Hepatocyte (in vitro differentiated cells): ENCODE data around the gene PTPRD. TPM values are rescaled to one million over a fixed set of nuclear protein-coding genes. Genes with fewer than 3 reads are reported as not detected.

Source experiments
- DNase-seq: peaks from one replicate; pipeline ENCODE4 v3.0.0-alpha.2; 2016; ENCODE audit warnings: low spot score
- H2AFZ ChIP-seq: fragments of 200-600 bp; sonication (generic); 2 replicates; pipeline ENCODE4 v1.6.0; 2016; ENCODE audit warnings: antibody characterized with exemption, mild to moderate bottlenecking
- H3K27ac ChIP-seq: fragments of 200-600 bp; sonication (generic); 2 replicates; pipeline ENCODE4 v1.5.1; 2016; ENCODE audit warnings: mild to moderate bottlenecking
- H3K27me3 ChIP-seq: fragments of 200-600 bp; sonication (generic); 2 replicates; pipeline ENCODE4 v1.6.1; 2016
- H3K36me3 ChIP-seq: fragments of 200-600 bp; sonication (generic); replicated peaks from 2 replicates; pipeline ENCODE4 v1.5.1; 2016; ENCODE audit warnings: low read depth; ENCODE audit not compliant: insufficient read depth
- H3K4me1 ChIP-seq: fragments of 200-600 bp; sonication (generic); 2 replicates; pipeline ENCODE4 v1.5.1; 2016; ENCODE audit warnings: mild to moderate bottlenecking, moderate library complexity; ENCODE audit not compliant: insufficient read depth
- H3K4me2 ChIP-seq: fragments of 200-600 bp; sonication (generic); 2 replicates; pipeline ENCODE4 v1.6.0; 2016
- H3K4me3 ChIP-seq: fragments of 200-600 bp; sonication (generic); 2 replicates; pipeline ENCODE4 v1.5.1; 2016; ENCODE audit warnings: mild to moderate bottlenecking
- H3K79me2 ChIP-seq: fragments of 200-600 bp; sonication (generic); 2 replicates; pipeline ENCODE4 v1.6.0; 2017; ENCODE audit warnings: mild to moderate bottlenecking
- H3K9me2 ChIP-seq: fragments of 200-600 bp; sonication (generic); replicated peaks from 2 replicates; pipeline ENCODE4 v1.6.0; 2017; ENCODE audit warnings: mild to moderate bottlenecking; ENCODE audit not compliant: insufficient read depth
- H3K9me3 ChIP-seq: fragments of 200-600 bp; sonication (generic); 2 replicates; pipeline ENCODE4 v1.5.1; 2016; ENCODE audit warnings: low read depth, mild to moderate bottlenecking
- H4K20me1 ChIP-seq: fragments of 200-600 bp; sonication (generic); 2 replicates; pipeline ENCODE4 v1.6.0; 2016; ENCODE audit warnings: mild to moderate bottlenecking; ENCODE audit not compliant: insufficient read depth, poor library complexity, severe bottlenecking
- EZH2 ChIP-seq: fragments of 200-600 bp; sonication (generic); IDR thresholded peaks from 2 replicates; pipeline ENCODE4 v1.6.1; 2016; ENCODE audit warnings: antibody characterized with exemption, mild to moderate bottlenecking, borderline replicate concordance
- EZH2phosphoT487 ChIP-seq: fragments of 200-600 bp; sonication (generic); IDR thresholded peaks from one replicate; pipeline ENCODE4 v1.6.1; 2018; ENCODE audit warnings: antibody characterized with exemption, mild to moderate bottlenecking, low read depth, moderate library complexity; ENCODE audit not compliant: unreplicated experiment, severe bottlenecking
- WGBS: methylation state at CpG from one replicate; pipeline ENCODE4 v1.1.6; 2016; ENCODE audit warnings: low lambda C conversion rate; ENCODE audit errors: missing lambda C conversion rate; 5-methylcytosine and 5-hydroxymethylcytosine counted together
- polyA plus RNA-seq: library from polyadenylated mRNA; unstranded; fragments of >200 nt; fragmentation: Nextera tagmentation; extraction: Ambion mirVana; gene quantifications from 2 replicates; pipeline ENCODE4 v1.2.1, GENCODE V29; 2016
- total RNA-seq: library from RNA; depleted of rRNA; stranded (reverse); fragments of >200 nt; gene quantifications from 2 replicates; pipeline ENCODE4 v1.2.3, GENCODE V29; 2014
- TF ChIP-seq, protein P1 (sequence below): fragments of 200-600 bp; sonication (generic); IDR thresholded peaks from 2 replicates; pipeline ENCODE4 v1.5.1; 2016; ENCODE audit warnings: antibody characterized with exemption, mild to moderate bottlenecking; ENCODE audit not compliant: poor library complexity

PTPRD gene
- total and polyA plus RNA-seq, 2 experiments from 2014 or later = 6.5 to 77.6 TPM

DNA sequence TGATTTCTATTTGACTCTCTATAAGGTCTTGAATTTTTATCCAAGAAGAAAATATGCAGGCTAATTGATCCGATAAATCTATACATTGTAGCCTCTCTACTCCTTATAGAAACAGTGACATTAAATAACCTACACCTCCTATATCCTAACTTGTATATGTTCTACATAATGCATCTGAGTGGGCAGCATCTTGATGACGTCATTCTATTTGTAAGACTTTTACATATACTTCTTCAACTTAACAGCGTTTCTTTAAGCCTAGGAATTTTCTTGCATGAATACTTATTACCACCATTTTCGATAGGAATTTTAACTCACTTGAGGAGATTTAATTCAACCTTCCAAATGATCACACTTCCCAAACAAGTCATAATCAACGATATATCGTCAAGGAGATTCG lies 869.0 kb downstream of the PTPRD start:
- Histone ChIP-seq H3K27me3 (no peaks in the 10 kb centered on the region), H3K9me2 (no peaks in the 10 kb centered on the region), H3K4me1 (no peaks in the 10 kb centered on the region), H3K27ac (no peak overlapping the region), H3K4me2 (no peak overlapping the region), H3K4me3 (no peak overlapping the region), H2AFZ (no peak overlapping the region), H3K9me3 (no peaks in the 10 kb centered on the region), H3K79me2 (no peaks in the 10 kb centered on the region), H3K36me3 (no peaks in the 10 kb centered on the region), H4K20me1 (no peaks in the 10 kb centered on the region)
- TF ChIP-seq, protein P1, sequence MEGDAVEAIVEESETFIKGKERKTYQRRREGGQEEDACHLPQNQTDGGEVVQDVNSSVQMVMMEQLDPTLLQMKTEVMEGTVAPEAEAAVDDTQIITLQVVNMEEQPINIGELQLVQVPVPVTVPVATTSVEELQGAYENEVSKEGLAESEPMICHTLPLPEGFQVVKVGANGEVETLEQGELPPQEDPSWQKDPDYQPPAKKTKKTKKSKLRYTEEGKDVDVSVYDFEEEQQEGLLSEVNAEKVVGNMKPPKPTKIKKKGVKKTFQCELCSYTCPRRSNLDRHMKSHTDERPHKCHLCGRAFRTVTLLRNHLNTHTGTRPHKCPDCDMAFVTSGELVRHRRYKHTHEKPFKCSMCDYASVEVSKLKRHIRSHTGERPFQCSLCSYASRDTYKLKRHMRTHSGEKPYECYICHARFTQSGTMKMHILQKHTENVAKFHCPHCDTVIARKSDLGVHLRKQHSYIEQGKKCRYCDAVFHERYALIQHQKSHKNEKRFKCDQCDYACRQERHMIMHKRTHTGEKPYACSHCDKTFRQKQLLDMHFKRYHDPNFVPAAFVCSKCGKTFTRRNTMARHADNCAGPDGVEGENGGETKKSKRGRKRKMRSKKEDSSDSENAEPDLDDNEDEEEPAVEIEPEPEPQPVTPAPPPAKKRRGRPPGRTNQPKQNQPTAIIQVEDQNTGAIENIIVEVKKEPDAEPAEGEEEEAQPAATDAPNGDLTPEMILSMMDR = no peak
- TF ChIP-seq EZH2 (no peak), EZH2phosphoT487 (no peak)
- WGBS = 66% methylated on average over 7 of the region's 7 CpGs
- no peak for DNase-seq

DNA sequence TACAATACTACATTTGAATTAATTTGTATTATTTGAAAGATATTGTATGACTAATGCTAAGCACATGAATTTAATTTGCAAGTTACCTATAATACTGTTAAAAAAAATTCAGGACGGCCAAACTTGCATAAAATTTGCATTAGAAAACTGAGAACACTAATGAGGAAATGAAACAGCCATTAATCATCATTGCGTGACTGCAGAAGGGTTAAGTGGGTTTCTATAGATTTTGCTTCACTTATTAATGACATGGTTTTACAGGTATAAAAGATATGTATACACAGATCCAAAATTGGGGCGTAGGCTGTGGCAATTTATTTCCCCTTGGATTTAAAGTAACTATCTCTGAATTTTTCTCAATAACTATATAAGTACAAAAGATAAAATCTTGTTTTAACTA lies 882.6 kb downstream of the PTPRD start:
- 56% methylated on average over 3 of the region's 3 CpGs for WGBS
- H3K27ac ChIP-seq = no peak overlapping the region
- H3K79me2 ChIP-seq = no peaks in the 10 kb centered on the region
- no peak overlapping the region for H3K4me2 ChIP-seq
- no peak for DNase-seq
- H2AFZ ChIP-seq = no peak overlapping the region
- no peaks in the 10 kb centered on the region for H3K27me3 ChIP-seq
- no peaks in the 10 kb centered on the region for H3K9me2 ChIP-seq
- H3K4me1 ChIP-seq = no peaks in the 10 kb centered on the region
- H3K4me3 ChIP-seq = no peak overlapping the region
- no peaks in the 10 kb centered on the region for H3K36me3 ChIP-seq
- no peak for TF ChIP-seq EZH2phosphoT487
- no peak for TF ChIP-seq EZH2
- TF ChIP-seq, protein P1 = no peak
- no peaks in the 10 kb centered on the region for H4K20me1 ChIP-seq
- H3K9me3 ChIP-seq = no peaks in the 10 kb centered on the region

DNA sequence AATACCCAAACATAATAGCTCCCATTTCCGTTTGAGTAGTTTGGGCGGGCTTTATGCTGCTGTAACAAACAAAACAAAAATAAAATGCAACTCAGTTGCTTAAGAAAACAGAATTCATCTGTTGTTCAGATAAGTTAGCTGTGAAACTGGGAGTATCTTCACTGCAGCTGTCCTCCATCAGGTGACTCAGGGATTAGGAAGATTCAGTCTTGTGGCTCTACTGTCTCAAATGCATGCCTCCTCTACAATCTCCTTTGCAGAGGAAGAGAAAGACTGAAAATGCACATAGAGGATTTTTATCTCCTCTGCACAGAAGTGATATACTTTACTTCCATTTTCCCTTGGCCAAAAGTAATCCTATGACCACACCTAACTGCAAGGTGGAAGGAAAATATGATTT lies 883.7 kb downstream of the PTPRD start:
- Histone ChIP-seq H3K9me2 (no peaks in the 10 kb centered on the region), H3K36me3 (no peaks in the 10 kb centered on the region), H3K27ac (no peak overlapping the region), H3K4me3 (no peak overlapping the region), H2AFZ (no peak overlapping the region), H3K9me3 (no peaks in the 10 kb centered on the region), H3K79me2 (no peaks in the 10 kb centered on the region), H4K20me1 (no peaks in the 10 kb centered on the region), H3K4me1 (no peaks in the 10 kb centered on the region), H3K27me3 (no peaks in the 10 kb centered on the region), H3K4me2 (no peak overlapping the region)
- no peak for DNase-seq
- WGBS = 90% methylated on average over 2 of the region's 2 CpGs
- TF ChIP-seq, protein P1 = no peak
- TF ChIP-seq EZH2 = no peak
- TF ChIP-seq EZH2phosphoT487 = no peak
